Epidermal melanocyte (primary cell): ENCODE data around the gene RET.

Source experiments
- DNase-seq: peaks from one replicate; pipeline ENCODE4 v3.0.0; 2011; ENCODE audit warnings: low spot score; ENCODE audit not compliant: insufficient read length

RET gene

DNA sequence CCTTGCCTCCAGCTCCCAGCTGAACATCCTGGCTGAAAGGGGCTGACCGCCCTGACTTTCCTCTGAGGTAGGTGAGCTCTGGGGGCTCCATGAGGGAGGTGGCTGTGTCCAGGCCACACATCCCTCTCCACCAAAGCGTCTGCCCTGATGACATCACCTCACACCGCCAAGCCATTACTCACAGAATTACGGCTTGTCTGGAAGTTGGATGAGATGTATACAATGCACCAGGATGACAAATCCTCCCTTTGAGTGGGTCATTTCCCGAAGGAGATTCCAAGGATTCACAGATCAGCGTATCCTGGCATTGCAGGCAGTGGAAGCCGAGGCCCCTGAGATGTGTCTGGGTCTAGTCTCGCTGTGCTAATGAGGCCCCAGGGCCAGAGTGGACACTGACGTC is 15.1 kb upstream of the RET start:
- no peak for DNase-seq

DNA sequence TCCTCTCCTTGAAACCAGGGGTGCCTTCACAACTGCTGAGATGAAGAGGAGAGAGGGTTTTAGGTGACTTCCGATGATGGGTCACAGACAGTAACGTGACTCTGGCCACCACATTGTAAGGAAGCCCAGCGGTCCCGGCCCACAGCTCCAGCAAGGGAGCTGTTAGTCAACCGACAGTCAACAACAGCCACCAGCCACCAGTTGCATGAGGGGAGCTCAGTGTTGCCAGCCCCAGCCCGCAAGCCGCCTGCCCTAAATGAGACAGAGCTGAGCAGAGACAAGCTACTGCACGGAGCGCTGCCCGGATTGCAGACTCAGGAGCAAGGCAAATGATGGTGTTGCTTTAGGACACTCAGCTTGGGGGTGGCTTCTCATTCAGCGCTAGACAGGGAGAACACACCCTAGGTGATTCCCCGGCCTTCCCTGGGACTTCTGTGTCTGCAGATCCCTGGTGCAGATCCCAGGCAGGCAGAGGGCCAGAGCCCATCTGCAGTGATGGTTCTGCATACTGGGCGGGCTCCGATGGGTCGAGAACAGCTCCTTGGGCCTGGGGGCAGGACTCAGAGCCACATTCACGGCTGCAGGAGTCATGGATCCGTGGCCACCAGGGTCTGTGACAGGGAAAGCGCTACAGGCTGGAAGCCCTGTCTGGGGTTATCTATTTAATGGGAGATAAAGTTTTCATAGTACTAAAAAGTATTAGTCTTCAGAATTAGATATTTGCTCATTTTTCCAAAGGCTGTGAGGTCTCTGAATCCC is 14.3 kb upstream of the RET start:
- DNase-seq: no peak

DNA sequence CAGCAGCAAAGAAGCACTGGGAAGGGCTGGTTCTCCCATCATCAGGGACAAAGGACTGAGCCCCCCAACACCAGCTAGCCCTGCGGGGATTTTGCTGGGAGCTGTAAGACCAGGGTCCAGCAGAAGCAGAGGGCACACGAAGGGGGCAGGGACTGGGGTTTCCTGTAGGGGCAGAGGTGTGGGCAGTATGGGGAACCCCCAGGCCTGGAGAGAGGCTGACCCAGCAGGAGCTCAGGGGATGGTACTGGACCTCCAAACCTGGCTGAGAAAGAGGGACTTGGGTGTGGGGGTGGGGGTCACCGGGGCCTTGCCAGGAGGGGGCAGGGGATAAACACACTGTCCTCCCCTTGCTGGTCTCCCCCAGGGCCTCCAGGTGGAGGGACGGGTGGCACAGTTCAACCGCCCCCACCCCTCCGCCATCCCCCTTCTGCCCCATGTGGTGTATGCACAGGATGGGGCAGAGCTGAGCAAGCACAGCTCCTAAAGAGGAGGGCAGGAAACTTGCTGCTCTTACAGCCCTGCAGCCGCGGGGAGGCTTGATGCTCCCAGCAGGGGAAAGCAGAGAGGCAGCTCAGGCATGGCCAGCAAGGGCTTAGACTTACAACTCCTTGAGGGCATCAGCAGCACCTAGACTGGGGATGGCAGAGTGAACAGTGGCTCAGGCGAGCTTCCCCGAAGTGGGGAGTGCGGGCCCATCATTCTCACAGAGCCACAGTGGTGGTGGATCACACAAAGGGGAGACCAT is 12.4 kb upstream of the RET start:
- no peak for DNase-seq

DNA sequence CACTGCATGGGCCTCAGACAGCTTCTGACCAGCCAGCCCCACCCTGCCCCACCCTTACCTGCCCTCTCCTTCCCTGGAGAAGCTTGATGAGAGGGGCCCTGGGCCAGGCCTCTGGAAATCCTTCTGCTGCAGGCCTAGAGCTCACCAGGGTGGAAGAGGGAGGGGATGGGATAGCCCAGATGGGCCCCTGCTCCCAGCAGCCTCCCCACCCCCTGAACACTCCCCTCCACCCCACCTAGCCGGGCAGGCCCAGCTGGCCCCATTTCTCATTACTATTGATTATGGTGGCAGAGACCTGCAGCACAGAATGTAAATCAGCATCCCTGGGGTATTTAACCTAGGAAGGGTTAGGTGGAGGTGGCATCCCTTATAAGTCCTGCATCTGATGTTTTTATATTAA is 11.6 kb upstream of the RET start:
- DNase-seq: no peak

DNA sequence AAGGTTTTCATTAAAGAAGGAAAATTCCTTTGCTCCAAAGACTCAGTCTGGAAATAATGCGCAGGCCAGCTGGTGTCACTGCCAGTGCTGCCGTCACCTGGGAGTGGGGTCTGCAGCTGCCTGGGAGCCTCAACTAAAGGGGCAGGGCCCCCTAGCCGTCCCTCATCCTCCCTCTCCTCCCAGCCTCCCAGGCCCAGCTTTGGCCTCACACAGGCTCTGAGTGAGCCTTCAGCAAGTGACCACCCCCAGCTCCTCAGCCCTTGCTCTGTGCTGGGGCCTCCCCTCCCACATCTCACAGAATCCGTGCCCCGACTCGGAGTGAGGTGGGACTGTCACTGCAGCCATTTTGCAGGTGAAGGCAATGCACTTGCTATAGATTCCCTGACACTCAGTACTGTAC is 11.1 kb upstream of the RET start:
- DNase-seq: no peak

DNA sequence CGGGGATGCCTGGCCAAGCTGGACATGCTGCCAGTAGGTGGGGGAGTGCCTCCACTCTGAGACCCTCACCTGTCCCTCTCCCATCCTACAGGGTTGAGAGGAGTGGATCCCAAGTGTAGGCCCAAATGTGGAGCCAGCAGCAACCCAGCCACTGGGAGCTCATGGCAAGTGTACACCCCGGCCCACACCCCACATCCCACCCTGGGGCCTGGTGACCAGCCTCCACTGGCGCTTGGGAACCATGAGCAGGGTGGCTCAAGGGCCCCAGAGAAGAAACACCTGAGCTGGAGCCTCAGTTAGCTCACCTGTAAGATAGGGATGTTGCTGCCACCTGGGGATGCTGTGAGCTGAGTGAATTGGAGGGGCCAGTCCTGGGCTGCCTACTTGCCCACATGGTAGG is 10.4 kb upstream of the RET start:
- no peak for DNase-seq

DNA sequence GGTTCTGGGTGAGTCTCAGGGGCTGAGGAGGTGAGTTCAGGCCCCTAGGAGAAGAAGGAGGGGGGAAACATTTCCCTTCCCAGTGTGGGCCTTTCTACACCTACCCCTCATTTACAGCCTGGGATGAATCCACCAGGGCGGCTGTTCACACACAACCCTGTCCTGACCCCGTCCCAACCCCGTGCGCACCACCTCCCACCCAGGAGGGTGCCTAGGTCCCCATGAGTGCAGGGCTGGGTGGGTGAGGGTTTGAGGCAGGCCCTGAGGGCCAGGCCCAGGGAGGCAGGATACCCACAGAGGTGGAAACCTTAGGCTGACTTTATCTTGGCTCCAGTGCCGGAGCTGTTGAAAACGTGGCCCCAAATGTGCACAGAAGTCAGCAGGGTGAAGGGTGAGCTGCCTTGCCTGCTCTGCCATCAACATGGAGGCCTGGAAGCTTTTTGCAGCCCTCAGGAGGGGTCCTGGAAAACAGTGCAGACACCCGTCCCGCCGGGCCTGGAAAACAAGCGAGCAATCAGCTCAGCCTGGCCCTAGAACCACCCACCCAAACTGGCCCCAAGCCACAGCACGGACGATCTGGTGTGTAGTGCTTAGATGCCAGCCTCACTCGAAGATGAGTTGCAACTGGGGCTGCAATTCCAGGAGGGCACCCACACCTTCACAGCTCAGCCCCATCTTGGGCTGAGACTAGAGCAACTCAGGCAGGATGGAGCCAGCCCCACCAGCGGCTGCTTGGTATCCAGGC is 9.3 kb upstream of the RET start:
- DNase-seq: no peak

DNA sequence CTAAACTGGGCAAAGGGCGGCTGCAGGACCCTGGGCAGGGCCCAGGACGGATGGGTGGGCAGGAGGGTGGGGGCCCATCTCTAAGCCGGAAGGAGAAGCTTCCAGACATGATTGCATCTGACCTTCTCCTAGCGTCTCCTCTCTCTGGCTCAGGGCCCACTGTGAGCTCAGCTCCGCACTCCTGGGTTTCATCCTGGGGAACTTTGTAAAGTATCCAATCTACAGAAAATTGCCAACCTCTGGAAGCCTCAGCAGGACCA is 8.8 kb upstream of the RET start:
- no peak for DNase-seq

DNA sequence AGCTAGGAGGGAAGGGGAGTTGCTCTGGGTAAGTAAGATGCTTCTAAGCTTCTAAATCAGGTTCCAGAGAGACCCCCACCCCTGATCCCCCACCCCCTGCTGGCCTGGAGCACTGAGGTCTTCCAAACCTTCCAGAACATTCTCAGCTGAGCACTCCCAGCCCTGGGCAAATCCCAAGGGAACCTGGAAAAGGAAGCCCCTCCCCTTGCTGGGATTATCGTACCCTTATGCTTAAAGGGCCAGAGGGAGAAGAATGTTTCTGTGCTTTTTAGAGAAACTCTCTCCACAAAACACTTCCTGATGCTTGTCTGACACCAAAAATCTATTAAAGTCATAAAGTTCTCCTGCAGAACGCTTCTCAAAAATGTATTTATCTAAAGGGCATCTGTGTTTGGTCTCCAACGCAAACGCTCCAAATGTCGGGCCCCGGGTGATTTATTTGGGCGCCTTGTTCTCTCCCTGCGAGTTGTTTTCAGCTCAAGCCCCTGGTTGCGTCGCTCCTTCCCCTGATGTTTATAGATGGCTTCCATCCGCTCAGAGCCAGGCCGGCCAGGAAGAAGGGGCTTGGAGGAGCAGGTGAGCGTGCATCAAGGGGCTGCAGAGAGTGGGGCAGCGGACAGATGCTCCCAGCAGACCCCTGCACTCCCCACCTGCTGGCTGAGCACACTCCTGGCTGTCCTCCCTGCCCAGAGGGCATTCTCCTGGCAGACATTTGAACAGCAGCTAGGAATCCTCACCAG is 8.2 kb upstream of the RET start:
- no peak for DNase-seq

DNA sequence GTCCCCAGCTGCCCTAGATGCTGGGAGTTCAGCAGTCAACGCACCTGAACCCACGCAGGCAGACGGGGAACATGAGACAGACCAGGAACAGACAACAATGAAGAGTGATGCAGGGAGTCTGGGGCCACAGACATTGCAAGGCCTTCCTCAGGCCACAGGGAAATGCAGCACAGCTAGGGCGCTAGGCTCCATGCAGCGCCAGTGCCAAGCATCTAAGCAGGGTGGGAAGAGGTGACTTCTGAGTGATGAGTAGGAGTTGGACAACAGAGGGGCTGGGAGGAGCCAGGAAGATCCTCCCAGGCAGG is 7.7 kb upstream of the RET start:
- DNase-seq: no peak

DNA sequence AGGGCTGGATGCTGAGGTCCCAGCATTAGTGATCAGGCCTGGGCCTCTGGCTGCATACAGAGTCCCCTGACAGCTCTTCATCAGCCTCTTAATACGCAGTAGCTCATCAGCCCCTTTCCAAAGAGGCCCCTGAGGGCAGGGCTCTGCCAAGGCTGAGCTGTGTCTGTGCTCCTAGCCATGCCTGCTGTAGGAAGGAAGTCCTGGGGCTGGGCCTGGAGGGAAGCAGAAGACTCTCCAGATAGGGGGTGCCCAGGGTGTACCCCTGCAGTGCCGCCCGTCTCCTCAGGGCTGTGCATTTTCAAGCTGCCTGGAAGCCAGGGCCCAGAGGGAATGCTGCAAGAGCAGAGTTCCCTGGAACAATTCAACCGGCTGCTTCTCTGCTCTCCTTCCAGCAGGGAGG is 7.3 kb upstream of the RET start:
- DNase-seq: no peak

DNA sequence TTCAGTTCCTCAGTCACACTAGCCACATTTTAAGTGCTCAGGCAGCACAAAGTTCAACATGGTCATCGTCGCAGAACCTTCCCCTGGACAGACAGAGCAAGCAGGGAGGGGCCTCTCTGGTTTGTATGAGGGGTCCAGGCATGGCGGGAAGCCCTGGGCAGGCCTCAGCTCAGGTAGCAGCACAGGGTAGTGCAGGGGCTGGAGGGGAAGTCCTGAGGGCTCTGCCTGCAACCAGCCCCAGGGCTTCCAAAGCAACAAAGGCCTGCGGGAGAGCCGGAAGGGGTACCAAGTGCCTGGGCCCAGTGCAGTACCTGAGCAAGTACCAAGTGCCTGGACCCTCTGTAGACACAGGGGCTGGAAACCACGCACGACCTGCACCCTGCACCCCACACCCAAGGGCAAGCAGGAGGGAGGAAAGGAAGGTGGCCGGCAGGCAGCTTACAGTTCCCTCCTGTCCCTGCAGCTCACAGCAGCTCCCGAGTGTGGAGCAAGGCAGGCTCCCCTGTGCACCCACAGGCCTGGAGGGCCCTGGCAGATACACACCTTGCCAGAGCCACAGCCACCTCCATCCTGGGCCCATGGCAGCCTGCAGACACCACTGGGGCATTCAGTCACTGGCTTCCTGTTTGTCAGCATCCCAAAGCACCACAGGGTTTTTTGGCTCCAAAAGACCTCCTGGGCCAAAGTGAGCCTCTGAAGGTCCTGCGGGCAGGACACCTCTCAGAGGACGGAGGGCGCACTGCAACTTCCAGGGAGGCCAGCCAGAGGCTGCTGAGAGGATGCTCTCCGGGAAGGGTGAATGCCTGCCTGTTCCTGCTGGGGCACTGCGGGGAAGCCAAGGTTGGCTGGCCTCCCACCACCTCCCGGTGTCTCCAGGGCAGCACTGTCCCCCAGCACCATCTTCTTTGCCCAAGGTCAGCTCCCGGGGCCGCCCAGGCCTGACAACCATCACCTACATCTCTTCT is 6.5 kb upstream of the RET start:
- no peak for DNase-seq

DNA sequence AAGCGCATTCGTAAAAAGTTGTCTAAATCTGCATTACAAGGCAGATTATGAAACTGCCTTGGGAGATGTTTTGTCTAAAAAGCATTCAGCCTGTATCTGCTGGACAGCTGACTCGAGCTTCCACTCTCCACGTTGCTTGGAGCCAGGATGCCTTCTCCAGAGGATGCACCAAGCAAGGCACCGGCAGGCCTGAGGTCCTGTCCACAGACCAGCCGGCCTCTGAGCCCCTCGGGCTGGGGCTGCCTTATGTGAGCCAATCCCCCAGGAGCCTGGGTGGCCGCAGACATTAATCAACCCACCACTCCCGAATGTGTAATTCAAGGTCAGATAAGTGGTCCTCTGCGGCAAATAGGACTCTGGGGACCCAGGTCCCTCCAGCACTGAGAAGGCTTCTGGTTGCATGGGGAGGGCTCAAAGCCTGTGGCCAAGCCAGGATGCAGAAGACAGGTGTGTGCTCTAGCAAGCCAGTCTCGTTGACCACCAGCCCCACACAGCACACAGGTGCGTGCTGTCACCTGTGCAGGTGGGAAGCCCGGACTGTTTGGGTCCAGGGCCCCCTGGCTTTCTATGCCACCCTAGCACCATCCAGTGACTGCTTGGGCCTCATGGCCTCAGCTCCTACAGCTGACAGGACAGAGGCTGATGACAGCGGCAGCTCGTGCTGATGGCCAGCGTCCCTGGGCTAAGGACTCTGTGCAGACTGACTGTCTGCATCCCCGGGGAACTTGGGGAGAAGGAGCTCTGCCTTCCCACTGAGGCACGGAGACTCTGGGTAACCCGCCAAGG is 4.8 kb upstream of the RET start:
- DNase-seq: no peak

DNA sequence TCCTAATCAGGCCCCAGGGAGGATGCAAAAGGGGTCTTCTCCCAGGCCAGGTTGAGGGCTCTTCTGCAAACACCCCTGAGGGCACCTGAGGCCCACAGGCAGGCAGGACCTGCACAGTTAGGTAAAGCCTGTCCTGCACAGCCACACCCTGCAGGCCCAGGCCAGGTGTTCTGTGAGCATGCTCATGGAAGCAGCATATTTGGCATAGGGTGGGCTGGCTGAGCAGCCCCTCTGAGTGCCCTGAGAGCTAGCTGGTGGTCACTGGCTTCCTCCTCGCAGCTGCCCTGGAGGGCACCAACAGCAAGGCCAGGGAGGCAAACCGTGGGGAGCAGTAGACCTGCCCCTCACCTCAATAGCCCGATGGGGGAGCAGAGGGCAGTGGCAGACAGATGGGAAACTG is 3.7 kb upstream of the RET start:
- DNase-seq: no peak

DNA sequence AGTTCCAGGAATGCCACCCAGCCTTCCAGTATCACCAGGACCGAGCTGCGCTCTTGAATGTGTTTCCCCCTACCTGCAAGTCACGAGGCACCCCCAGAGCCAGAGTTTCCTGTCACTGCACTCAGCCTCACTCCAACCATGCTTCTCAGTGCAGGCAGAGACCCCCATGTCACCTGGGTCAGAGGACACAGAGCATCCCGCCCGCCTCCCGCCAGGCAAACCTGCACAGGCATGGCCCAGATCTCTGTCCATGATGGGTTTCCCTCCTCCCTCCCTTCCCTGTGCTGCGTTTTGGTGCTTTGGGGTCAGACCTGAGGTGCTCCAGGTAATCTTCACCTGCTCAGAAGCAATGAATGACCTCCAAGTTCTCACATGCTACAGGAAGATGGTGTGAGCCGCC is 3.1 kb upstream of the RET start:
- DNase-seq: no peak

DNA sequence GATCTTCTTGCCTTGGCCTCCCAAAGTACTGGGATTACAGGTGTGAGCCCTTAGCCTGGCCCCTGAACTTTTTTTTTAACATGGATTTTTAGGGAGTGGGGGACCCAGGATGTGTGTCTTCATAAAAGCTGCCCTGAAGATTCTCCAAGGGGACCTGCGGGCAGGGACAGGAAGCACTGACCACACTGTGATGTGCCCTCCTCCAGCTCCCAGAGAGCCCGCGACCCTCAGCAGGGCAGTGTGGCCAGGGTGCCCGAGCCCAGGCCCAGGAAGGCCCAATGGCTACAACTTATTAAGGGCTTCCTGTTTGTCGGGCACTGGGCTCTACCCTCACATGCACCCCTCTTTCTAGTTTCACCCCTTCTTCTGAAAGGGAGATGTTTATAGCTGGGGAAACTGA is 2.5 kb upstream of the RET start:
- no peak for DNase-seq

DNA sequence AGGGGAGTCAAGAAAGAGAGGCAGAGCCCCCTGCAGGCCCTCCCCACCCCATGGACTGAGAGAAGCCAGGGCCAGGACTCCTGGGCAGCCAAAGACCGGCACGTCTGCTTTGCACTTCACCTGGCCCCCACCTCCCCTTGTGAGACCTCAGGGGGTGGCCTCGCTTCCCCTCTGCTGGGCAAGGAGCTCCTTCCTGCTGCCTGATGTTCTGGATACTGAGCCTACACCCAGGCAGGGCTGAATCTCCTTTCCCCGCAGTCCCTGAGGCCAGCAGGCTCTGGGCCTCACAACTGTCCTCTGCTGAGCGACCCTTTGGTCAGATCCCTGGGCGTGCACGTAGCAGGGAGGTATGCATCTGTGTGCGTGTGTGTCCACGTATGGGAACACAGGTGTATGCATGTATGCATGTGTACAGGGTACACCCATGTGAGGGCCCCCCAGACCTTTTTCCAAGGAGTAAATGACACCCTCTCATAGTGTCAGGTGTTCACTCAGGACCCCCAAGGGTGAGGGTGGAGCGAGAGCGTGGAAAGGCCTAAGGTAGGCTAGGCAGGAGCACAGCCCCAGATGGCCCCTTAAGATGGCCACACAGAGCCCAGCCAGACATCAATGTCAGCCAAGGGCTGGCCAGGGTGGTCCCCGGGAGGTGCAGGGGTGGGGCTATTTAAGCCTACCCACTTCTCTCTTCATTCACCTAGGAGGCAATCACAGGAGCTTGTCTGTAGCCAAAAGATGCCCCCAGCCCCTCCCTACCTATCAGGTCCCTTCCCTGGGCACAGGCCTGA is 1.9 kb upstream of the RET start:
- DNase-seq: no peak

DNA sequence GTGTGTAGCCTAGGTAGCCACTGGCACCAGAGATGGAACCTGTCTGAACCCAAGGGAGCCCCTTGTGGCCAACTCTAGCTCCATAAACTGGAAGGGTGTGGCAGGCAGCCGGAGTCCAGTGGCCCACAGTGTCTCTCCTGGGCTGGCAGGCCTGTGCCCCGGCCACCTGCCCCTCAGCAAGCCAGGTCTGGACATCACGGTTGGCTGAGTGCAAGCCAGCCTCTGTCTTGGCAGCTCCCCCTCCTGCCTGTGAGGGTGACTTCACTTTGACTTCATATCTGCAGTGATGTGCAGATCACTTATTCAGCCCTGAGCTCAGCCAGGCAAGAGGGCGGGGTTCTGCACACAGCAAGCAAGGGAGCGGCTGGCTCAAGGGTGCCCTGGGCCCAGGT is 1.3 kb upstream of the RET start:
- no peak for DNase-seq

DNA sequence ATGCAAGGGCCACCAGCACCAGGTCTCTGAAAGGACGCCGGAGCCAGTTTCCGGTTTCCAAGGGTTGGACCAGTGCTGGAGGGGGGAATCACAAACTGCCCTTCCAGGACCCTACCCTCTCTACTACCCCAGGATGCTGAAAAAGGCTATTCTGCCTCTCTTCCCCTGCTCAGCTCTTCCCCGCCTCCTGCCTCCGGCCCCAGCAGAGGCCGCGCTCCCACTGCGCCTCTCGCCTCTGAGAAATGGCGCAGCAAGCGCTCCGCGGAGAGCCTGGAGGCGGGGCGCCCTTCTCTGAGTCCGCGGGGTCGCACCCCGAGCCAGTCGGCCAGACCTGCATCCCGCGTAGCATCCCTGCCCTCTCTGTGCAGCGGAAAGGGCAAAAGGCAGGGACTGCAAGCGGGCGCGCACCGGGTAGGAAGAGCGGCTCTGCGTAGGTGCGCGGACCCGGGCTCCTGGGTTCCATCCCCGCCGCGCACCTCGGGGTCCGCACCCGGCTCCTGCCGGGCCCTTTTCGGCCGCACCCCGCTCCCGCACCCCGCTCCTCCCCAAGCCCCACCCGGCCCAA is 476 bp upstream of the RET start:
- DNase-seq: no peak
